WERI-Rb-1 (cell line): ENCODE data around the gene NKAIN1.

Source experiments
- DNase-seq: peaks from one replicate; pipeline ENCODE4 v3.0.0-alpha.2; 2020
- H3K27ac ChIP-seq: fragments of 250-450 bp; sonication (Bioruptor Pico); 2 replicates; pipeline ENCODE4 v1.5.1; 2020; ENCODE audit warnings: mild to moderate bottlenecking, moderate library complexity
- H3K27me3 ChIP-seq: fragments of 250-450 bp; sonication (Bioruptor Pico); 2 replicates; pipeline ENCODE4 v1.5.1; 2021; ENCODE audit warnings: mild to moderate bottlenecking, low read depth, moderate library complexity; ENCODE audit not compliant: insufficient read depth, severe bottlenecking
- H3K36me3 ChIP-seq: fragments of 250-450 bp; sonication (Bioruptor Pico); 2 replicates; pipeline ENCODE4 v1.5.1; 2020; ENCODE audit warnings: mild to moderate bottlenecking, moderate library complexity
- H3K4me3 ChIP-seq: 2 replicates; pipeline ENCODE4 v1.5.1; 2011; ENCODE audit warnings: low read depth, mild to moderate bottlenecking, control low read depth, low read length
- H3K9me3 ChIP-seq: fragments of 250-450 bp; sonication (Bioruptor Pico); 2 replicates; pipeline ENCODE4 v1.5.1; 2021; ENCODE audit warnings: mild to moderate bottlenecking, moderate library complexity; ENCODE audit not compliant: severe bottlenecking
- CTCF ChIP-seq: IDR thresholded peaks from 2 replicates; pipeline ENCODE4 v1.5.1; 2011; ENCODE audit warnings: low read depth, mild to moderate bottlenecking, control low read depth, inconsistent platforms, low read length

Gene NKAIN1

DNA sequence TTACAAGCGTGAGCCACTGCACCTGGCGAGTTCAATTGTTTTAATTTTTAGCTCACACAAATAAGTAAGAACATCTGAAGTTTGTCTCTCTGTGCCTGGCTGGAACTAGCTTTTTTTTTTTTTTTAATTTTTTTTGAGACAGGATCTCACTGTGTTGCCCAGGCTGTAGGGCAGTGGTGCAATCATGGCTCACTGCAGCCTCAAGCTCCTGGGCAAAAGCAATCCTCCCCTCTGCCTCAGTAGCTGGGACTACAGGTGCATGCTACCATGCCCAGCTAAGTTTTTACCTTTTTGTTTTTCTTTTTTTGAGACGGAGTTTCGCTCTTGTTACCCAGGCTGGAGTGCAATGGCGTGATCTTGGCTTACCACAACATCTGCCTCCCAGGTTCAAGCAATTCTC lies 7.9 kb downstream of the NKAIN1 start:
- no peaks in the 10 kb centered on the region for H3K9me3 ChIP-seq
- no peak for TF ChIP-seq CTCF
- H3K27me3 ChIP-seq, result no peaks in the 10 kb centered on the region
- H3K27ac ChIP-seq, result no peak overlapping the region
- no peak for DNase-seq
- no peaks in the 10 kb centered on the region for H3K36me3 ChIP-seq
- H3K4me3 ChIP-seq, result no peak overlapping the region

GRCh38 chr1:31230378-31230777 lies 9.3 kb downstream of the NKAIN1 start:
- no peaks in the 10 kb centered on the region for H3K36me3 ChIP-seq
- H3K27ac ChIP-seq, result no peak overlapping the region
- DNase-seq, result no peak
- no peaks in the 10 kb centered on the region for H3K27me3 ChIP-seq
- H3K4me3 ChIP-seq, result no peak overlapping the region
- H3K9me3 ChIP-seq, result no peaks in the 10 kb centered on the region
- no peak for TF ChIP-seq CTCF

DNA sequence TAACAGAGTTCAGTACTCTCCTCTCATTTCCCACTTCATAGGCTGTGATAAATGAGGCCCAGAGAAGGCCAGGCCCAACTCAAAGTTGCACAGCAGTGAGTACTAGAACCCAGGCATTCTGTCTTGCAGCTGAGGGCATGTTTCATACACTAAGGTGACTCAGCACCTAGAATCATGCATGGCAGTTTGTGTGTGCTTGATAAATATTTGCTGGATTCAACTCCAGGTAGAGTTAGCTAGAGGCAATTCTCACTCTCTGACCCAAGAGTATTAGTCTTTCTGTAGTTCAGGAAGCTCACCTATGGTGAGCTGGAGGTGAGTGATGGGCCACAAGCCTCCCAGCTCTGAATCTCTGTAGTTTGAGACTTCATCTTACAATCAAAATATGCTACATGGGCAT lies 10.7 kb downstream of the NKAIN1 start:
- DNase-seq, result no peak
- H3K4me3 ChIP-seq, result no peak overlapping the region
- no peak overlapping the region for H3K27ac ChIP-seq
- no peaks in the 10 kb centered on the region for H3K36me3 ChIP-seq
- H3K27me3 ChIP-seq, result no peaks in the 10 kb centered on the region
- no peak for TF ChIP-seq CTCF
- no peaks in the 10 kb centered on the region for H3K9me3 ChIP-seq

GRCh38 chr1:31227891-31228568 lies 11.7 kb downstream of the NKAIN1 start:
- TF ChIP-seq CTCF, result no peak
- no peaks in the 10 kb centered on the region for H3K9me3 ChIP-seq
- H3K4me3 ChIP-seq, result no peak overlapping the region
- H3K27me3 ChIP-seq, result no peaks in the 10 kb centered on the region
- no peak overlapping the region for H3K27ac ChIP-seq
- no peak for DNase-seq
- no peaks in the 10 kb centered on the region for H3K36me3 ChIP-seq

- no peak for DNase-seq
- Histone ChIP-seq H3K27me3 (no peaks in the 10 kb centered on the region), H3K4me3 (no peak overlapping the region), H3K9me3 (no peaks in the 10 kb centered on the region), H3K27ac (no peak overlapping the region), H3K36me3 (no peaks in the 10 kb centered on the region)
- TF ChIP-seq CTCF, result no peak
Observed at GRCh38 chr1:31224068-31224467, 15.6 kb downstream of the NKAIN1 start.

DNA sequence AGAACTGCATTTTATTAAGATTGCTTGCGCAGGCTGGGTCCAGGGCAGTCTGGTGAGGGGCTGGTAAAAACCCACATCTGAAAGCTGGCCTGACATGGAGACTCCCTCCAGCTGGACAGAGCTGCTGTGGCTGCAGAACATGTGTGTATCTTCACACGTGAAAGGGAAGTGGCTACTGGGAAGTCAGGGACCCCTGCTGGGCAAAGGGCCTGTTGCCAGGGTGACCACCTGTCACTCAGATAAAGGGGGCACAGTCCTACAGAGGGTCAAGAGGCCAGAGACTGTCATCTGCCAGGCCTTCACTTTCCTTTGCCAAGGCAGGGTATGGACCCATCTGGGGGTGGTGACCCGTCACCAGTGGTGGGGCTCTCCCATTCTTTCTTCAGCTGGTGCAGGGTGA lies 17.5 kb downstream of the NKAIN1 start:
- no peak for DNase-seq
- no peak for TF ChIP-seq CTCF
- no peak overlapping the region for H3K27ac ChIP-seq
- H3K27me3 ChIP-seq, result no peaks in the 10 kb centered on the region
- H3K9me3 ChIP-seq, result no peaks in the 10 kb centered on the region
- no peaks in the 10 kb centered on the region for H3K36me3 ChIP-seq
- H3K4me3 ChIP-seq, result no peak overlapping the region
